Karpas-422 (cell line): ENCODE data around the gene RNU1-2. TPM values are rescaled to one million over a fixed set of nuclear protein-coding genes. Genes with fewer than 3 reads are reported as not detected.
A peak's percentile ranks its signal among the peaks of the same experiment; 100 is the strongest.
"Not testable (repeated sequence)": the region's sequence is repeated elsewhere in the genome, so short reads cannot be mapped to it uniquely, and the experiment has no call there.

Experiments
- DNase-seq: peaks from one replicate; pipeline ENCODE4 v3.0.0-alpha.2; 2015
- H2AFZ ChIP-seq: fragments of 200-600 bp; sonication (generic); 2 replicates; pipeline ENCODE4 v1.6.1; 2014; ENCODE audit warnings: antibody characterized with exemption, low read length, mixed read lengths
- H3K27ac ChIP-seq: fragments of 200-600 bp; sonication (generic); 2 replicates; pipeline ENCODE4 v1.5.1; 2014; ENCODE audit warnings: mild to moderate bottlenecking, low read length, moderate library complexity
- H3K27me3 ChIP-seq: fragments of 200-600 bp; sonication (generic); 2 replicates; pipeline ENCODE4 v1.6.1; 2014; ENCODE audit warnings: low read length, mixed read lengths
- H3K36me3 ChIP-seq: fragments of 200-600 bp; sonication (generic); 2 replicates; pipeline ENCODE4 v1.6.1; 2014; ENCODE audit warnings: low read length, mixed read lengths; ENCODE audit not compliant: insufficient read depth
- H3K4me1 ChIP-seq: fragments of 200-600 bp; sonication (generic); 2 replicates; pipeline ENCODE4 v1.6.1; 2014; ENCODE audit warnings: mild to moderate bottlenecking, low read length, mixed read lengths
- H3K4me2 ChIP-seq: fragments of 200-600 bp; sonication (generic); 2 replicates; pipeline ENCODE4 v1.6.1; 2014; ENCODE audit warnings: low read length, low read depth, mild to moderate bottlenecking; ENCODE audit not compliant: poor library complexity, severe bottlenecking
- H3K4me3 ChIP-seq: fragments of 200-600 bp; sonication (generic); 2 replicates; pipeline ENCODE4 v1.5.1; 2014; ENCODE audit warnings: mild to moderate bottlenecking, antibody characterized with exemption, low read length, mixed read lengths
- H3K79me2 ChIP-seq: fragments of 200-600 bp; sonication (generic); 2 replicates; pipeline ENCODE4 v1.6.1; 2014; ENCODE audit warnings: mild to moderate bottlenecking, low read length, mixed read lengths
- H3K9ac ChIP-seq: fragments of 200-600 bp; sonication (generic); 2 replicates; pipeline ENCODE4 v1.6.0; 2014; ENCODE audit warnings: low read length
- H3K9me2 ChIP-seq: fragments of 200-600 bp; sonication (generic), shearing (Covaris generic); replicated peaks from 2 replicates; pipeline ENCODE4 v1.6.0; 2014; ENCODE audit warnings: mild to moderate bottlenecking, low read length, moderate library complexity; ENCODE audit not compliant: insufficient read depth
- H3K9me3 ChIP-seq: fragments of 300-700, 200-600 bp; sonication (generic); 2 replicates; pipeline ENCODE4 v1.6.1; 2014; ENCODE audit warnings: low read length, mixed read lengths
- H4K20me1 ChIP-seq: fragments of 200-600 bp; sonication (generic); 2 replicates; pipeline ENCODE4 v1.6.1; 2014; ENCODE audit warnings: mild to moderate bottlenecking, antibody characterized with exemption, low read length, low read depth; ENCODE audit not compliant: insufficient read depth
- total RNA-seq: library from RNA; depleted of rRNA; stranded (reverse); fragments of >200 nt; shearing (Covaris generic); gene quantifications from 2 replicates; pipeline ENCODE4 v1.2.3, GENCODE V29; 2014; ENCODE audit warnings: low replicate concordance

RNU1-2 gene
- total RNA-seq, 1 experiment from 2014 or later = under 0.01 TPM

GRCh38 chr1:16912742-16913141, 17.0 kb downstream of the RNU1-2 start:
- not testable (repeated sequence) for H3K9me3 ChIP-seq, H3K79me2 ChIP-seq, DNase-seq, H3K27me3 ChIP-seq, H3K36me3 ChIP-seq, H4K20me1 ChIP-seq, H3K9ac ChIP-seq, H3K27ac ChIP-seq, H3K9me2 ChIP-seq, H2AFZ ChIP-seq
- Histone ChIP-seq H3K4me3 (peak overlapping the region; percentile 65; the same call in 1 of the 2 replicates), H3K4me1 (peaks cover 19% of the 10 kb centered on the region), H3K4me2 (peak overlapping the region; percentile 91)

DNA sequence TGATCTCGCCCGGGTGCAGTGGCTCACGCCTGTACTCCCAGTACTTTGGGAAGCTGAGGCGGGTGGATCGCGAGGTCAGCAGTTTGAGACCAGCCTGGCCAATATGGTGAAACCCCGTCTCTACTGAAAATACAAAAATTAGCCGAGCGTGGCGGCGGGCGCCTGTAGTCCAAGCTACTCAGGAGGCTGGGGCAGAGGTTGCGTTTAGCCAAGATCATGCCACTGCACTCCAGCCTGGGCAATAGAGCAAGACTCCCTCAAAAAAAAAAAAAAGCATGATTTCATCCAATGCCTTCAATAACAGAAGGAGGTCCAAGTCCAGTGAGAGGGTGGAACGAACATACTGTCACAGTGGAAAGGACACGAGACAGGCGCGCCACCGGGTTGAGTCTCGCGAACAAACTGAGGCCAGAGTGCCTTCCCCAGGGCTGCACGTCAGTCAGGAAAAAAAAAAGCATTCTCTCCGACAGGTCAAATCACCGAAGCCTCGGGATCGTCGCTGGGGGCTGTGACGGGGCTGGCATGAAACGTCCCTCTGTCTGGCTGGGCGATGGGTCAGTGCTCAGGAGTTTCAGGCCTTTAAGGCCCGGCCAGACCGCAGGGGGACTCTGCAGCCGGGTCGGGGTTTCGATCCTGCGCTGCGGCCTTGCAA, 17.5 kb downstream of the RNU1-2 start:
- DNase-seq = no peak
- H3K4me1 ChIP-seq = peaks cover 19% of the 10 kb centered on the region
- H3K9ac ChIP-seq = peak overlapping the region; percentile 72
- no peaks in the 10 kb centered on the region for H3K79me2 ChIP-seq
- H3K27ac ChIP-seq = no peak overlapping the region
- no peaks in the 10 kb centered on the region for H3K36me3 ChIP-seq
- no peaks in the 10 kb centered on the region for H4K20me1 ChIP-seq
- no peaks in the 10 kb centered on the region for H3K9me3 ChIP-seq
- H3K4me3 ChIP-seq = peak overlapping the region; percentile 65
- H3K4me2 ChIP-seq = peak overlapping the region; percentile 91
- H3K27me3 ChIP-seq = no peaks in the 10 kb centered on the region
- peak overlapping the region; percentile 93 for H2AFZ ChIP-seq
- H3K9me2 ChIP-seq = no peaks in the 10 kb centered on the region

- peak overlapping the region; percentile 99 for H3K9ac ChIP-seq
- H3K27me3 ChIP-seq = no peaks in the 10 kb centered on the region
- H3K79me2 ChIP-seq = no peaks in the 10 kb centered on the region
- peak overlapping the region; percentile 99 for H2AFZ ChIP-seq
- H4K20me1 ChIP-seq = no peaks in the 10 kb centered on the region
- H3K36me3 ChIP-seq = no peaks in the 10 kb centered on the region
- H3K9me2 ChIP-seq = no peaks in the 10 kb centered on the region
- peak overlapping the region; percentile 91 for H3K4me2 ChIP-seq
- H3K27ac ChIP-seq = no peak overlapping the region
- H3K4me1 ChIP-seq = peaks cover 19% of the 10 kb centered on the region
- DNase-seq = peak; percentile 99
- H3K9me3 ChIP-seq = no peaks in the 10 kb centered on the region
- H3K4me3 ChIP-seq = peak overlapping the region; percentile 99
These were observed 18.3 kb downstream of the RNU1-2 start for GRCh38 chr1:16913833-16914662.

- not testable (repeated sequence) for H4K20me1 ChIP-seq, H3K9me3 ChIP-seq, H3K27ac ChIP-seq, H3K36me3 ChIP-seq, DNase-seq, H2AFZ ChIP-seq, H3K79me2 ChIP-seq, H3K27me3 ChIP-seq, H3K9me2 ChIP-seq
- H3K4me3 ChIP-seq = peak overlapping the region; percentile 99; the same call in 1 of the 2 replicates
- H3K4me1 ChIP-seq = peaks cover 19% of the 10 kb centered on the region
- H3K4me2 ChIP-seq = peak overlapping the region; percentile 91
- H3K9ac ChIP-seq = peak overlapping the region; percentile 99
These were observed 19.3 kb downstream of the RNU1-2 start for GRCh38 chr1:16914928-16915626.

DNA sequence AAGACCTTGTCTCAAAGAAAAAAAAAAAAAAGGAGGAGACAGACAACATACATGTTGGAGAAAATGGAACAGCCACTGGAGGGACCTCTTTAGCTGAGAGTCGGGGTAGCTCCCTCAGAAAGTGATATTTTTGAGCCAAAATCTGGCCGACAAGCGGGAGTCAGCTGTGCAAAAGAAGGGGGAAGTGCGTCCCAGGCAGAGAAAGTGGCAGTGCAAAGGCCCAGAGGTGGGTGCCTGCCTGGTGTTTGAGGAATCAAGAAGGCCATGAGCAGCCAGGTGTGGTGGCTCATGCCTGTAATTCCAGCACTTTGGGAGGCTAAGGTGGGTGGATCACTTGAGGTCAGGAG, 19.8 kb downstream of the RNU1-2 start:
- Histone ChIP-seq H4K20me1 (no peaks in the 10 kb centered on the region), H3K4me3 (no peak overlapping the region), H3K4me1 (peaks cover 19% of the 10 kb centered on the region), H3K9ac (no peak overlapping the region), H3K36me3 (no peaks in the 10 kb centered on the region), H3K9me3 (no peaks in the 10 kb centered on the region), H2AFZ (no peak overlapping the region), H3K27ac (no peak overlapping the region), H3K4me2 (no peak overlapping the region), H3K27me3 (no peaks in the 10 kb centered on the region), H3K79me2 (no peaks in the 10 kb centered on the region), H3K9me2 (no peaks in the 10 kb centered on the region)
- DNase-seq = peak; percentile 80

DNA sequence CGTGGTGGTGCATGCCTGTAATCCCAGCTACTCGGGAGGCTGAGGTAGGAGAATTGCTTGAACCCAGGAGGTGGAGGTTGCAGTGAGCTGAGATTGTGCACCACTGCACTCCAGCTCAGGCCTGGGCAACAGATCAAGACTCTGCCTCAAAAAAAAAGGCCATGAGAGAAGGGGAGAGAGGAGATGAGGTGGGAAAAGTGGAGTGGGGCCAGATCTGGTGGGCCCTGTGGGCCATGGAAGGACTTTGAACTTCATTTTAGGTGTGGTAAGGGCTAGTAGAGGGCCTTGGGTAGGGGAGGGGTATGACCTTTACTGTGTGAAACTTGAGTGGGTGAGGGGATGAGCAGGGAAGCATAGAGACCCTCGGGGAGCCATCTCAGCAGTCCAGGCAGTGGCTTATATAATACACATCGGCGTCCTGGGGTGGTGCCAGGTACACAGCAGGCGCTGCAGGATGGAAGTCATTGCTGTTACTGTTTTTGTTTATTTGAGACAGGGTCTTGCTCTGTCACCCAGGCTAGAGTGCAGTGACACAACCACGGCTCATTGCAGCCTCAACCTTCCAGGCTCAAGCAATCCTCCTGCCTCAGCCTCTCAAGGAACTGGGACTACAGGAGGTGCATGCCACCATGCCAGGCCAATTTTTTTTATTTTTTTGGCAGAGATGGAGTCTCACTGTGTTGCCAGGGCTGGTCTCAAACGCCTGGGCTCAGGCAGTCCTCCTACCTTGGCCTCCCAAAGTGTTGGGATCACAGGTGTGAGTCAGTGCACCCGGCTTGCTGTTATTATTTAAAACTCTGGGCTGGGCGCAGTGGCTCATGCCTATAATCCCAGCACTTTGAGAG, 20.5 kb downstream of the RNU1-2 start:
- not testable (repeated sequence) for H3K9ac ChIP-seq, H3K79me2 ChIP-seq, H4K20me1 ChIP-seq, H3K4me2 ChIP-seq, H3K4me3 ChIP-seq, H3K36me3 ChIP-seq, H3K9me3 ChIP-seq, H2AFZ ChIP-seq, H3K27ac ChIP-seq, DNase-seq, H3K9me2 ChIP-seq, H3K27me3 ChIP-seq
- peaks cover 23% of the 10 kb centered on the region for H3K4me1 ChIP-seq

- H3K4me3 ChIP-seq = no peak overlapping the region
- H3K9me2 ChIP-seq = no peaks in the 10 kb centered on the region
- no peak overlapping the region for H2AFZ ChIP-seq
- H3K9me3 ChIP-seq = no peaks in the 10 kb centered on the region
- H4K20me1 ChIP-seq = no peaks in the 10 kb centered on the region
- no peaks in the 10 kb centered on the region for H3K36me3 ChIP-seq
- peaks cover 29% of the 10 kb centered on the region for H3K4me1 ChIP-seq
- H3K4me2 ChIP-seq = no peak overlapping the region
- H3K27ac ChIP-seq = no peak overlapping the region
- no peak overlapping the region for H3K9ac ChIP-seq
- H3K27me3 ChIP-seq = no peaks in the 10 kb centered on the region
- H3K79me2 ChIP-seq = peaks cover 7% of the 10 kb centered on the region; the same call in 1 of the 2 replicates
- DNase-seq = no peak
These were observed 22.6 kb downstream of the RNU1-2 start for GRCh38 chr1:16918371-16918770.
